GM18502 (cell line): ENCODE data around the gene SLC2A8.
A peak's percentile ranks its signal among the peaks of the same experiment; 100 is the strongest.

Experiments
- ATAC-seq: cut with Tn5 transposase; IDR thresholded peaks from one replicate; pipeline ENCODE4 v1.9.1; 2021; ENCODE audit warnings: mild to moderate bottlenecking; ENCODE audit not compliant: unreplicated experiment, poor library complexity

SLC2A8 gene

GRCh38 chr9:127451608-127451857 lies 54.6 kb downstream of the SLC2A8 start:
- no peak for ATAC-seq

GRCh38 chr9:127451858-127452656 lies 55.1 kb downstream of the SLC2A8 start:
- ATAC-seq, result peak; percentile 19

DNA sequence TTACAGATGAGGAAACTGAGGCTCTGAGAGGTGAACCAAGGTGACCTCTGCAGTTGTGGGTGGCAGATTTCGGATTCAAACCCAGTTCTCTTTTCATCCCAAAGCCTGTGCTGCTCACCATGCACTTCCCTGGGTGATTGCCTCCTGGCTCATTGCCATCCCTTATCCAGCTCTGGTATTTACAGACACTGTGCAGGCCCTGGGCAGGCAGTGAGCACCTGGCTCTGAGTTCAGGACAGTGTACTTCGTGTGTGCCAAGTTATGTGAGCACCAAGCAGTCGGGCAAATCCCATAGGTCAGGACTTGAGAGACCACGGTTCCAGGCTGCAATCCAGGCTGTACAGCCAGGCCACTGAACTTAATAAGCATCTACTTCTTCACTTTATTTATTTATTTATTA lies 55.7 kb downstream of the SLC2A8 start:
- no peak for ATAC-seq

- no peak for ATAC-seq
These were observed 58.5 kb downstream of the SLC2A8 start for GRCh38 chr9:127455324-127455992.

GRCh38 chr9:127457191-127457878 lies 60.4 kb downstream of the SLC2A8 start:
- no peak for ATAC-seq
